Measurements from ENCODE around the gene CDKAL1.

CDKAL1 gene

GRCh38 chr6:21198032-21198640, 663.9 kb downstream of the CDKAL1 start:
- no peak for DNase-seq

- DNase-seq, result no peak
Measured at GRCh38 chr6:21199262-21199661, 665.0 kb downstream of the CDKAL1 start.

GRCh38 chr6:21200134-21200870, 666.0 kb downstream of the CDKAL1 start:
- no peak for DNase-seq

GRCh38 chr6:21201187-21201586, 666.9 kb downstream of the CDKAL1 start:
- no peak for DNase-seq

GRCh38 chr6:21201637-21202350, 667.5 kb downstream of the CDKAL1 start:
- DNase-seq, result no peak

- no peak for DNase-seq
Measured at GRCh38 chr6:21202521-21202920, 668.3 kb downstream of the CDKAL1 start.

GRCh38 chr6:21204951-21205350, 670.7 kb downstream of the CDKAL1 start:
- no peak for DNase-seq

GRCh38 chr6:21208081-21208795, 674.0 kb downstream of the CDKAL1 start:
- DNase-seq, result no peak

- no peak for DNase-seq
Measured at GRCh38 chr6:21208796-21209186, 674.5 kb downstream of the CDKAL1 start.

GRCh38 chr6:21213492-21213891, 679.2 kb downstream of the CDKAL1 start:
- DNase-seq, result no peak

GRCh38 chr6:21214738-21215448, 680.6 kb downstream of the CDKAL1 start:
- no peak for DNase-seq

GRCh38 chr6:21219241-21219640, 685.0 kb downstream of the CDKAL1 start:
- DNase-seq, result no peak

- no peak for DNase-seq
Measured at GRCh38 chr6:21219856-21220255, 685.6 kb downstream of the CDKAL1 start.

GRCh38 chr6:21220271-21220987, 686.2 kb downstream of the CDKAL1 start:
- DNase-seq, result no peak

GRCh38 chr6:21222656-21223055, 688.4 kb downstream of the CDKAL1 start:
- DNase-seq, result no peak

GRCh38 chr6:21225912-21226311, 691.7 kb downstream of the CDKAL1 start:
- DNase-seq, result no peak

- no peak for DNase-seq
Measured at GRCh38 chr6:21227486-21227885, 693.2 kb downstream of the CDKAL1 start.

GRCh38 chr6:21228411-21228810, 694.2 kb downstream of the CDKAL1 start:
- no peak for DNase-seq

- DNase-seq, result no peak
Measured at GRCh38 chr6:21228876-21229460, 694.7 kb downstream of the CDKAL1 start.

GRCh38 chr6:21230536-21230935, 696.3 kb downstream of the CDKAL1 start:
- DNase-seq, result no peak

- DNase-seq, result no peak
Measured at GRCh38 chr6:21235162-21235561, 700.9 kb downstream of the CDKAL1 start.

GRCh38 chr6:21238208-21238607, 704.0 kb downstream of the CDKAL1 start:
- no peak for DNase-seq

Data from amniotic stem cell (primary cell).